NCI-H2107 treated with DMSO at 0.1 percent for 48 hours (cell line): Measurements from ENCODE around the gene CLN6.
"Not testable (repeated sequence)": the region's sequence is repeated elsewhere in the genome, so short reads cannot be mapped to it uniquely, and the experiment has no call there.

Source experiments
- DNase-seq: peaks from one replicate; lab custom pipeline; 2025; ENCODE audit not compliant: unreplicated experiment; lab: John Stamatoyannopoulos, UW

The CLN6 gene

DNA sequence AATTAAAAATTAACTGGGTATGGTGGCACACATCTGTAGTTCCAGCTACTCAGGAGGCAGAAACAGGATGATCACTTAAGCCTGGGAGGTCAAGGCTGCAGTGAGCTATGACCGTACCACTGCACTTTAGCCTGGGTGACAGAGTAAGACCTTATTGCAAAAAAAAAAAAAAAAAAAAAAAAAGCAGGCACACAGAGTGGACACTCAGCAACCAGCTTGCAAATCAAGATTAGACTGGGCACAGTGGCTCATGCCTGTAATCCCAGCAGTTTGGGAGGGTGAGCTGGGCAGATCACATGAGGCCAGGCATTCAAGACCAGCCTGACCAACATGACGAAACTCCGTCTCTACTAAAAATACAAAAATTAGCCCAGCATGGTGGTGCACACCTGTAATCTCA, 5.4 kb downstream of the CLN6 start:
- no peak for DNase-seq

DNA sequence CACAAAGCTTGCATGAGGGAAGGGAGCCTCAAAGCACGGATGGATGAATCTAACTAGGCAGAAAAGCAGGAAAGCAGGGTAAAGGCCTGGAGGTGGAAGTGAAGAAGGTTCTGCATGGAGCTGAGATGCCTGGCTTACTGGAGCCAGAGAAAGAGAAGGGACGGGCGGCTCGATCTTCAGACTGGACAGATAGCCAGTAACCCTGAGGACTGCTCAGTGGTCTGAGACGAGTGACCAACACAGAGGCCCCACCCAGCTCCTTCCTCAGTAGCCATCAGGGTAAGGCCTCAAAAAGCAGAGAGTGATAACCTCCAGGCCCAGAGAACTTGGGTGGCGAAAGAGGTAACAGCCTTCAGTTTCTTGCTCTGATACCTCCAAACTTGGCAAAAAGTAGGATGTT, 6.4 kb downstream of the CLN6 start:
- DNase-seq = no peak

DNA sequence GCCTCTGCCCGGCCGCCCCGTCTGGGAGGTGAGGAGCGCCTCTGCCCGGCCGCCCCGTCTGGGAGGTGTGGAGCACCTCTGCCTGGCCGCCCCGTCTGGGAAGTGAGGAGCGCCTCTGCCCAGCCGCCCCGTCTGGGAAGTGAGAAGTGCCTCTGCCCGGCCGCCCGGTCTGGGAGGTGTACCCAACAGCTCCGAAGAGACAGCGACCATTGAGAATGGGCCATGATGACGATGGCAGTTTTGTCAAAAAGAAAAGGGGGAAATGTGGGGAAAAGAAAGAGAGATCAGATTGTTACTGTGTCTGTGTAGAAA, 7.1 kb downstream of the CLN6 start:
- DNase-seq = not testable (repeated sequence)

DNA sequence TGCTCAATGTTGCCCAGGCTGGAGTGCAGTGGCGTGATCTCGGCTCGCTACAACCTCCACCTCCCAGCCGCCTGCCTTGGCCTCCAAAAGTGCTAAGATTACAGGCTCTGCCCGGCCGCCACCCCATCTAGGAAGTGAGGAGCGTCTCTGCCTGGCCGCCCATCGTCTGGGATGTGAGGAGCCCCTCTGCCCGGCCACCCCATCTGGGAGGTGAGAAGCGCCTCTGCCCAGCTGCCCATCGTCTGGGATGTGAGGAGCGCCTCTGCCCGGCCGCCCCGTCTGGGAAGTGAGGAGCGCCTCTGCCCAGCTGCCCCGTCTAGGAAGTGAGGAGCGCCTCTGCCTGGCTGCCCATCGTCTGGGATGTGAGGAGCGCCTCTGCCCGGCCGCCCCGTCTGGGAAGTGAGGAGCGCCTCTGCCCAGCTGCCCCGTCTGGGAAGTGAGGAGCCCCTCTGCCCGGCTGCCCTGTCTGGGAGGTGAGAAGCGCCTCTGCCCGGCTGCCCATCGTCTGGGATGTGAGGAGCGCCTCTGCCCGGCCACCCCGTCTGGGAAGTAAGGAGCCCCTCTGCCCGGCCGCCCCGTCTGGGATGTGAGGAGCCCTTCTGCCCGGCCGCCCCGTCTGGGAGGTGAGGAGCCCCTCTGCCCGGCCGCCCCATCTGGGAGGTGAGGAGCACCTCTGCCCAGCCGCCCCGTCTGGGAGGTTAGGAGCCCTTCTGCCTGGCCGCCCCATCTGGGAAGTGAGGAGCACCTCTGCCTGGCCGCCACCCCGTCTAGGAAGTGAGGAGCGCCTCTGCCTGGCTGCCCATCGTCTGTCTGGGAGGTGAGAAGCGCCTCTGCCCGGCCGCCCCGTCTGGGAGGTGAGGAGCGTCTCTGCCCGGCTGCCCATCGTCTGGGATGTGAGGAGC, 7.7 kb downstream of the CLN6 start:
- DNase-seq = not testable (repeated sequence)

DNA sequence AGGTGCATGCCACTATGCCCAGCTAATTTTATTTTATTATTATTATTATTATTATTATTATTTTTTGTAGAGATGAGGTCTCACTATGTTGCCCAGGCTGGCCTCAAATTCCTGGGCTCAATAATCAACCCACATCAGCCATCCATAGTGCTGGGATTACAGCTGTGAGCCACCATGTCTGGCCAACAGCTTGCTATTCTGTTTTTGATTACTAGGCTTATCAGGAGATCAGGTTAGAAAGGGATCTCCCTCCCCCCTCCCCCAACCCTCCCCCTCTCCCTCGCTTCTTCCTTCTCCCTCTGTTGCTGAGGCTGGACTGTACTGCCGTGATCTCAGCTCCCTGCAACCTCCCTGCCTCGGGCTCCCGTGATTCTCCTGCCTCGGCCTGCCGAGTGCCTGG, 8.6 kb downstream of the CLN6 start:
- no peak for DNase-seq

DNA sequence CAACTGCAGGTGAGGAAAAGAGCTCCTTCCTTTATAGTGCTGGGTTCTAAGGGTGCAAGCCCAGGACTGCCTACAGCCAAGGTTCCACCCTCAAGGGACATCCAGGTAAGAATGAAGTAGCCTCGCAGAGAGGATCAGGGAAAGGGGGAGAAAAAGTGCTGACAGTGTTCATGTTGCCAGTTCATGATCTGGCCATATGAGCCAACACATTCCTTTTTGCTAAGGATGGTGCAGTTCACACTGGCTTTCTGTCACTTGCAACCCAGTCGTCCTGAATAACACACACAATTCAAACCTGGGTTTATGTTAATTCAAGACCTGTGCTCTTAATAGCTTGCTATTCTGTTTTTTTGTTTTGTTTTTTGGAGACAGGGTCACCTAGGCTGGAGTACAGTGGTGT, 9.0 kb downstream of the CLN6 start:
- no peak for DNase-seq

- no peak for DNase-seq
Observed at GRCh38 chr15:68218847-68219798, 10.4 kb downstream of the CLN6 start.

- no peak for DNase-seq
Observed at GRCh38 chr15:68218331-68218730, 11.2 kb downstream of the CLN6 start.

GRCh38 chr15:68217341-68217740, 12.2 kb downstream of the CLN6 start:
- DNase-seq = no peak

GRCh38 chr15:68214838-68215254, 14.7 kb downstream of the CLN6 start:
- DNase-seq = no peak

DNA sequence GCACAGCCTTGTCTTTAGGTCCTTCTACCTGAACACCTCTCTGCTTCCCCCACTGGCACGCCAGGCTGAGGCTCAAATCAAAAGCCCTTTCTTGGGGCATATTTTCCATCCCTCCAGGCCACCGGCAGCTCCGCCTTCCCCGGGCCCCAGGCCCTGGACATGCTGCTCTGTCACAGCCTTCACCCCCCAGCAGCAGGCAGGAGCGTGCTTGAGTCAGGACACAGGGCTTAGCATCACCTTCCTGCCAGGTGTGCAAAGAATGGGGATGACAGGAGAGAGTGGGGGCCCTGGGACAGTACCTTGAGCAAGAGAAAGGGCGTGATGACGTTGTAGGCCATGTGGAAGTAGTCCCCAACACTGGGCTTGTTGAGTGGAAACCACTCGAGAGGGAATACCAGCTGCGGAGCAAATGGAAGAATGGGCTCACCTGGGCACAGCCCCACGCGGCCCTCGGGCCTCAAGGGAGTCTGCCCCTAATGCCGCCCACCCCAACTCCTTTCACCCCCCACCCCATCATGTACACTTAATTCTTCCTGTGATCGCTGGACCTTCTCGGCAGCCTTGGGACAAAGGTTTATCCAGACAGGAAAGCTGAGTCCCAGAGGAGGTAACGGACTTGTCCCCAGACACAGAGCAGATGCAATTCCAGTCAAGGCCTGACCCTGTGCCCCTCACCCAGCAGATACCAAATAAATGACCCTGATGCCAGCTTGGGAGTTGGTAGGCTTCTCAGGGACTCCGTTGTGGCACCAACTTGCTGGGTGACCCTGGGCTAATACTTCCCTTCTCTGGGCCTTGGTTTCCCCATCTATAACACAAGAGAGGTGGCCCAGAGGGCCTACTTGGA, 15.3 kb downstream of the CLN6 start:
- DNase-seq = no peak

DNA sequence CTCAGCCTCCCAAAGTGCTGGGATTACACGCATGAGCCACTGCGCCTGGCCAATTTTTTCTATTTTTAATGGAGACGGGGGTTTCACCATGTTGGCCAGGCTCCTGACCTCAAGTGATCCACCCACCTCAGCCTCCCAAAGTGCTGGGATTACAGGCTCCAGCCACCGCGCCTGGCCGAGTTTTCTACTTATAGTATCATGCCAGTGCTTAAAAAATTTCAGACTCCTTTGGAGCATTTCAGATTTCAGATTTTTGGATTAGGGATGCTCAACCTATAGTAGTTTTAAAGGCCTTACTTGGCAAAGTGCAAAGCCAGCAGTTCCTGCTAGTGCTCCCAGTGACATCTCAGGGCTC, 16.1 kb downstream of the CLN6 start:
- not testable (repeated sequence) for DNase-seq

- DNase-seq = no peak
Observed at GRCh38 chr15:68211656-68212320, 17.7 kb downstream of the CLN6 start.

GRCh38 chr15:68210821-68211655, 18.5 kb downstream of the CLN6 start:
- DNase-seq = no peak

- DNase-seq = no peak
Observed at GRCh38 chr15:68210409-68210756, 19.1 kb downstream of the CLN6 start.

DNA sequence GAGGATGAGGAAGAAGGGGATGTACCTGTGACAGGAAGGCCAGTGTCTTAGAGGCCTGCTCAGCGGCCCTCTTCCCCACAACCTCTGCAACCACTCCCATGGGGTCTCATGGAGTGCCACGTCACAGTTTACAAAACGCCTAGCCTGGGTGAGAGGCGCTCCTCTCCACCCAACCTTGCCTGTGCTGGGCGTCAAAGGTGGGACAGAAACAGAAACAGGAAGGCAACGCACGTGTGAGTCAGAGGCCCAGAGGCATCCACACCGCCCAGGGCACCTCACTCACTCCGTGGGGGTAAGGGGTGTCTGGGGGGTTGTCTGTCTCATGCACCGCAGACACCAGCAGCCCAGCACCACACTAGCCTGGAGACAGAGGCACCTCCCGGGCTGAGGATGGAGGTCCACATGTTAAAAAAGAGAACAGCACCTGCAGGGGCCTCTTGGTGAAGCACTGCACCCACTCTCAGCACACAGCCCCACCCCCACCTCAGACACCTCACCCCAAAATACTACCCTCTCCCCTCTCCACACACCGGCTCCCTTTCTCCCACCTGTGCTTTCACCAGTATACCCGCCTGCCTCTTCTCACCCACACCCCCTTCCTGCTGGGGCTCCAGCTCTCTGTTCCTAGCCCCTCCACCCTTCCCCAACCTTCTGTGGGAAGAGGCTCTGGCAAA, 19.7 kb downstream of the CLN6 start:
- DNase-seq = no peak

DNA sequence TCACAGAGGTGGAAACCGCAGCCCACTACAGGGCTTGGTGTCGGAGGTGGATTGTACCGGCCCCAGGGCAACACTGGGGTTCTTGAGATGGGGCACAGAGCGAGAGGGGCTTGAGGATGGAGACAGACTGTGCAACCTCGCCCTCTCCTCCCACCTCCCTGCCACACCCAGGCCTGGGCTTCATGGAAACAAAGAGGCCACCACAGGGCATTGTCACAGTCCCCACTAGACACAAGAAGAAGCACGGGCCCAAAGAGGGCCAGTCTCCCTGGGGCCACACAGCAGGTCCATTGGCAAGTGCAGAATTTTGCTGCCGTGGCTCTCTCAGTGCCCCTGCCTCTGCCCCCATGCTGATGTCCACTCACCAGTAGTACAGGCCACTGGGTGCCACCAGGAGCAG, 20.3 kb downstream of the CLN6 start:
- no peak for DNase-seq

GRCh38 chr15:68208636-68209240, 20.8 kb downstream of the CLN6 start:
- no peak for DNase-seq

- no peak for DNase-seq
Observed at GRCh38 chr15:68208136-68208535, 21.4 kb downstream of the CLN6 start.
